HG03108 (cell line): ENCODE results near the gene THSD8.
"Not testable (repeated sequence)": the region's sequence is repeated elsewhere in the genome, so short reads cannot be mapped to it uniquely, and the experiment has no call there.

Experiments used
- ATAC-seq: cut with Tn5 transposase; IDR thresholded peaks from one replicate; pipeline ENCODE4 v1.9.1; 2021; ENCODE audit warnings: moderate library complexity; ENCODE audit not compliant: unreplicated experiment

The THSD8 gene

GRCh38 chr19:12792051-12792852 lies 9.6 kb upstream of the THSD8 start:
- ATAC-seq = no peak

GRCh38 chr19:12792853-12793289 lies 9.0 kb upstream of the THSD8 start:
- no peak for ATAC-seq

GRCh38 chr19:12793290-12794195 lies 8.3 kb upstream of the THSD8 start:
- ATAC-seq = peak; percentile 19

- no peak for ATAC-seq
Measured at GRCh38 chr19:12794196-12794941, 7.5 kb upstream of the THSD8 start.

- no peak for ATAC-seq
Measured at GRCh38 chr19:12794971-12795381, 6.9 kb upstream of the THSD8 start.

- no peak for ATAC-seq
Measured at GRCh38 chr19:12796146-12797071, 5.5 kb upstream of the THSD8 start.

- ATAC-seq = no peak
Measured at GRCh38 chr19:12797141-12797587, 4.7 kb upstream of the THSD8 start.

- not testable (repeated sequence) for ATAC-seq
Measured at GRCh38 chr19:12797607-12798006, 4.3 kb upstream of the THSD8 start.

- no peak for ATAC-seq
Measured at GRCh38 chr19:12799742-12800465, 2.0 kb upstream of the THSD8 start.

GRCh38 chr19:12800466-12800770 lies 1.5 kb upstream of the THSD8 start:
- no peak for ATAC-seq

GRCh38 chr19:12800923-12801465 lies 875 bp upstream of the THSD8 start:
- no peak for ATAC-seq

- no peak for ATAC-seq
Measured at GRCh38 chr19:12802267-12803106, 618 bp downstream of the THSD8 start.

- no peak for ATAC-seq
Measured at GRCh38 chr19:12804051-12804450, 2.2 kb downstream of the THSD8 start.

- peak; percentile 78 for ATAC-seq
Measured at GRCh38 chr19:12806242-12807081, 4.6 kb downstream of the THSD8 start, which contains the start of gene RNASEH2A. TSS of gene RNASEH2A (plus strand) at chr19:12806584. CDS start at chr19:12806674, 90 bp downstream.

- ATAC-seq = no peak
Measured at GRCh38 chr19:12815088-12815487, 13.2 kb downstream of the THSD8 start.

- not testable (repeated sequence) for ATAC-seq
Measured at GRCh38 chr19:12817188-12817587, 15.3 kb downstream of the THSD8 start.

GRCh38 chr19:12817810-12818209 lies 15.9 kb downstream of the THSD8 start:
- not testable (repeated sequence) for ATAC-seq
